Measurements from ENCODE around the gene KDM2A.

DNA sequence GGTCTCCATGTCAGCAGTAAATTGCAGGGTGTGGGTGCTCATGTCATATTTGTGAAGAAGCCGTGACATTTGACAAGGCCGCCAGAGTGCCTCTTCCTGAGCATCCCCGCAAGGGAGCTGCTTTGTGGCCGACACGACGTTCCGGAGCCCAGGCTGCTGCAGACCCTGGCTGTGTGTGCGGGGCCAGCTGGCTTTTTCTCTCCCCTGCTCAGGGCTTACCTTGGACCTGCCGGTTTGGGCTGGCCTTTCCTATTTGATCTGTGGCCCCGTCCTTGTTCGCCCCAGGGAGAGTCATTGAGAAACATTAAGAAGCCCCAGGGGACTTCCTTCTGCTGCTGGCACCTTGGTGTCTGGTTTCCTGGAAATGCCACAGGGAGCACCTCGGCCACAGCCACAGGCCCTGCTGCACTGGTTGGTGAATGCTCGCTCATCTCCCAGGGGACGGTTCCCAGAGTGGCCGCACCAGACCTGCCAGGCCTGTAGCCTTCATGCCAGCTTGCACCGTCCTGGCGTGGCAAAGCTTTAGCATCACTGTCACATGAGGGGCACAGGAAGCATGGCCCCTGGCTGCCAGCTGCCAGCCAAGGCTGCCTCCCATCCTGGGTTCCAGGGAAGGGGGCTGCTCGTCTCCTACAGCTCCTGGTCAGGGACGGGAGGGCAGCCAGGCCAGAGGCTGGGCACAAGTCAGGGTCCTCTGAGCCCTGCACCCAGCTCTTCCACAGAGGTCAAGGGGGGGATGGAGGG is 152.7 kb downstream of the KDM2A start:
- TF ChIP-seq, protein P1, sequence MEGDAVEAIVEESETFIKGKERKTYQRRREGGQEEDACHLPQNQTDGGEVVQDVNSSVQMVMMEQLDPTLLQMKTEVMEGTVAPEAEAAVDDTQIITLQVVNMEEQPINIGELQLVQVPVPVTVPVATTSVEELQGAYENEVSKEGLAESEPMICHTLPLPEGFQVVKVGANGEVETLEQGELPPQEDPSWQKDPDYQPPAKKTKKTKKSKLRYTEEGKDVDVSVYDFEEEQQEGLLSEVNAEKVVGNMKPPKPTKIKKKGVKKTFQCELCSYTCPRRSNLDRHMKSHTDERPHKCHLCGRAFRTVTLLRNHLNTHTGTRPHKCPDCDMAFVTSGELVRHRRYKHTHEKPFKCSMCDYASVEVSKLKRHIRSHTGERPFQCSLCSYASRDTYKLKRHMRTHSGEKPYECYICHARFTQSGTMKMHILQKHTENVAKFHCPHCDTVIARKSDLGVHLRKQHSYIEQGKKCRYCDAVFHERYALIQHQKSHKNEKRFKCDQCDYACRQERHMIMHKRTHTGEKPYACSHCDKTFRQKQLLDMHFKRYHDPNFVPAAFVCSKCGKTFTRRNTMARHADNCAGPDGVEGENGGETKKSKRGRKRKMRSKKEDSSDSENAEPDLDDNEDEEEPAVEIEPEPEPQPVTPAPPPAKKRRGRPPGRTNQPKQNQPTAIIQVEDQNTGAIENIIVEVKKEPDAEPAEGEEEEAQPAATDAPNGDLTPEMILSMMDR (IDR thresholded peaks at IDR 0.05; ENCODE audit: borderline replicate concordance, extremely low read depth, low read length, poor library complexity, severe bottlenecking) = no peak
- no peak for TF ChIP-seq EZH2 (IDR thresholded peaks at IDR 0.05; ENCODE audit: borderline replicate concordance, low read depth, low read length, severe bottlenecking)
